Psoas muscle (tissue), 8 donors: Measurements from ENCODE around the gene CHKA. TPM values are rescaled to one million over a fixed set of nuclear protein-coding genes. Genes with fewer than 3 reads are reported as not detected.

Experiments used
- ATAC-seq, 4 donors: fragments of 200-7000 bp; cut with Tn5 transposase; one replicate each; pipeline ENCODE4 v1.9.1; 2020; ENCODE audit warnings: moderate library complexity in 3 of 4, mild to moderate bottlenecking in 2 of 4
- DNase-seq, 2 donors: peaks; one replicate each; pipeline ENCODE4 v3.0.0-alpha.2; 2020
- H3K27ac ChIP-seq: fragments of 200-600 bp; one replicate; pipeline ENCODE4 v1.8.0; 2022
- H3K27me3 ChIP-seq, 3 donors: fragments of 200-600 bp in 1 of 3; one replicate each; pipeline versions ENCODE4 v1.6.1 to v1.8.0; 2013 to 2022; ENCODE audit warnings: low read length in 2 of 3, mild to moderate bottlenecking in 2 of 3, moderate library complexity in 1 of 3; ENCODE audit not compliant: insufficient read depth in 3 of 3
- H3K36me3 ChIP-seq, 2 donors: fragments of 200-600 bp in 1 of 2; one replicate each; pipeline versions ENCODE4 v1.6.1 to v1.8.0; 2013 to 2022; ENCODE audit warnings: low read depth in 1 of 2, mild to moderate bottlenecking in 1 of 2, moderate library complexity in 1 of 2; ENCODE audit not compliant: insufficient read depth in 1 of 2
- H3K4me1 ChIP-seq: fragments of 200-600 bp; one replicate; pipeline ENCODE4 v1.8.0; 2022
- H3K4me3 ChIP-seq: fragments of 200-600 bp; one replicate; pipeline ENCODE4 v1.8.0; 2022; ENCODE audit warnings: mild to moderate bottlenecking
- H3K9me3 ChIP-seq: fragments of 200-600 bp; one replicate; pipeline ENCODE4 v1.8.0; 2022
- CTCF ChIP-seq: fragments of 200-600 bp; IDR thresholded peaks from one replicate; pipeline ENCODE4 v1.8.0; 2022; ENCODE audit warnings: antibody characterized with exemption
- WGBS, 3 donors: extraction: QIAGEN DNeasy Blood & Tissue Kit; methylation state at CpG; one replicate each; pipeline versions ENCODE4 v1.1.6 to v1.1.7; 2013; 5-methylcytosine and 5-hydroxymethylcytosine counted together
- intact Hi-C, 2 donors: fragments of 100-400 bp; cut with DNase I; formaldehyde crosslinking; loops; one replicate each; pipeline versions ENCODE4 v1.11.0 to v1.14.2; 2022
- polyA plus RNA-seq, 3 donors: library from polyadenylated mRNA; stranded (reverse); fragments of 200-250 nt; gene quantifications; one replicate each; pipeline ENCODE4 v1.2.3, GENCODE V29; 2013
- total RNA-seq, 4 donors: library from RNA; stranded (reverse); fragmentation: NEBNext Ultra II Directional in 2 of 4; extraction: Animal tissue kit (Norgen Biotek cat#: 25700) in 2 of 4; gene quantifications; one replicate each; pipeline versions ENCODE4 v1.2.1 to v1.2.4, GENCODE V29; 2021 to 2023
- donor health status: healthy with polysubstance abuse.
- donor health status: DM: no; HTN: no; CAD: no; lungs with moderate emphysema.
- donor health status: Bipolar disorder and iron deficiency.
- donor health status: healthy.
- donor health status: DM: yes; HTN: yes; CAD: no.
- donor health status: DM: no; HTN: no; CAD: no.
- donor health status: DM: no; HTN: no; CAD: no.
- donor health status: DM: yes; HTN: yes; CAD: no.

CHKA gene
- total and polyA plus RNA-seq, 7 donors: 3.6 to 11.2 (median 6.2) TPM

- Histone ChIP-seq H3K27ac (no peak overlapping the region), H3K4me3 (no peak overlapping the region), H3K36me3 (no peaks in the 10 kb centered on the region), H3K4me1 (peaks cover 14% of the 10 kb centered on the region), H3K27me3 (no peaks in the 10 kb centered on the region), H3K9me3 (no peaks in the 10 kb centered on the region)
- DNase-seq: peak; percentile 71 to 82
- no peak for TF ChIP-seq CTCF
- intact Hi-C loops: no loop called here
- WGBS, 3 donors: 30 to 35% (median 33%) methylated on average over 15 of the region's 15 CpGs
- ATAC-seq: peak; percentile 22 to 69 (median 56)
These were observed 24.9 kb upstream of the CHKA start for GRCh38 chr11:68146010-68146540.

GRCh38 chr11:68145120-68145866 is 24.1 kb upstream of the CHKA start:
- H3K36me3 ChIP-seq: no peaks in the 10 kb centered on the region
- no peak for TF ChIP-seq CTCF
- WGBS, 3 donors: 70 to 83% (median 78%) methylated on average over 14 of the region's 14 CpGs
- peak in 2 of 4 donors; percentile 31 to 39 for ATAC-seq
- intact Hi-C loops: no loop called here
- H3K4me3 ChIP-seq: no peak overlapping the region
- H3K27ac ChIP-seq: no peak overlapping the region
- no peak for DNase-seq
- H3K4me1 ChIP-seq: peaks cover 14% of the 10 kb centered on the region
- H3K27me3 ChIP-seq: no peaks in the 10 kb centered on the region
- no peaks in the 10 kb centered on the region for H3K9me3 ChIP-seq

GRCh38 chr11:68143310-68143689 is 22.1 kb upstream of the CHKA start:
- Histone ChIP-seq H3K27me3 (no peaks in the 10 kb centered on the region), H3K4me3 (no peak overlapping the region), H3K36me3 (no peaks in the 10 kb centered on the region), H3K9me3 (no peaks in the 10 kb centered on the region), H3K27ac (no peak overlapping the region), H3K4me1 (peaks cover 14% of the 10 kb centered on the region)
- intact Hi-C loops: no loop called here
- no peak for TF ChIP-seq CTCF
- ATAC-seq: no peak
- WGBS, 3 donors: 86 to 87% (median 87%) methylated on average over 4 of the region's 4 CpGs
- no peak for DNase-seq

- intact Hi-C loops: no loop called here
- DNase-seq (no peak), ATAC-seq (no peak)
- Histone ChIP-seq H3K4me3 (no peak overlapping the region), H3K27ac (no peak overlapping the region), H3K36me3 (no peaks in the 10 kb centered on the region), H3K4me1 (peaks cover 14% of the 10 kb centered on the region), H3K27me3 (no peaks in the 10 kb centered on the region), H3K9me3 (no peaks in the 10 kb centered on the region)
- TF ChIP-seq CTCF: no peak
- WGBS, 3 donors: 87 to 90% (median 87%) methylated on average over 16 of the region's 16 CpGs
These were observed 21.5 kb upstream of the CHKA start for GRCh38 chr11:68142441-68143309.
